GM12872 (cell line): Measurements from ENCODE around the gene GRIN3A.
A peak's percentile ranks its signal among the peaks of the same experiment; 100 is the strongest.

ENCODE experiments used
- TF ChIP-seq, protein P1 (sequence below): IDR thresholded peaks from 3 replicates; pipeline ENCODE4 v1.5.1; 2011; ENCODE audit warnings: low read depth, mild to moderate bottlenecking, low read length, moderate library complexity; ENCODE audit not compliant: insufficient read depth

GRIN3A gene

DNA sequence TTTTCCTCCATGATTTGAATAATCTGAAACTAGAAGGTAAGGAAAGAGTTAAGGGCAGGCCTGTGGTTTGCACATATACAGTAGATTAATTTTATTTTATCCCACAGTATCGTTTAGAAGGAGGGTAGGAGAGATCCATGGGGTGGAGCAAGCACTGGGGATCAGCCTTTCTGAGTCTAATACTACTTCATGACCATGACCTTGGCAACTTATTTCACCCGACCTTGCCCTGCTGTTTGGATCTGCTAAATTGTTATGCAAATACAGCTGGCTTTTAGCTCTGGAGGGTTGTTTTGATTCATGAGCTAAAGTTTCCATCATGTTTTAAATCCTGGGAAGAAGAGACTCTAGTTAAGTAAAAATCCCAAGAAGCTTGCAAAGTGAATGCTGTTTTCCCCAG, 864 bp upstream of the GRIN3A start:
- TF ChIP-seq, protein P1, sequence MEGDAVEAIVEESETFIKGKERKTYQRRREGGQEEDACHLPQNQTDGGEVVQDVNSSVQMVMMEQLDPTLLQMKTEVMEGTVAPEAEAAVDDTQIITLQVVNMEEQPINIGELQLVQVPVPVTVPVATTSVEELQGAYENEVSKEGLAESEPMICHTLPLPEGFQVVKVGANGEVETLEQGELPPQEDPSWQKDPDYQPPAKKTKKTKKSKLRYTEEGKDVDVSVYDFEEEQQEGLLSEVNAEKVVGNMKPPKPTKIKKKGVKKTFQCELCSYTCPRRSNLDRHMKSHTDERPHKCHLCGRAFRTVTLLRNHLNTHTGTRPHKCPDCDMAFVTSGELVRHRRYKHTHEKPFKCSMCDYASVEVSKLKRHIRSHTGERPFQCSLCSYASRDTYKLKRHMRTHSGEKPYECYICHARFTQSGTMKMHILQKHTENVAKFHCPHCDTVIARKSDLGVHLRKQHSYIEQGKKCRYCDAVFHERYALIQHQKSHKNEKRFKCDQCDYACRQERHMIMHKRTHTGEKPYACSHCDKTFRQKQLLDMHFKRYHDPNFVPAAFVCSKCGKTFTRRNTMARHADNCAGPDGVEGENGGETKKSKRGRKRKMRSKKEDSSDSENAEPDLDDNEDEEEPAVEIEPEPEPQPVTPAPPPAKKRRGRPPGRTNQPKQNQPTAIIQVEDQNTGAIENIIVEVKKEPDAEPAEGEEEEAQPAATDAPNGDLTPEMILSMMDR: no peak

DNA sequence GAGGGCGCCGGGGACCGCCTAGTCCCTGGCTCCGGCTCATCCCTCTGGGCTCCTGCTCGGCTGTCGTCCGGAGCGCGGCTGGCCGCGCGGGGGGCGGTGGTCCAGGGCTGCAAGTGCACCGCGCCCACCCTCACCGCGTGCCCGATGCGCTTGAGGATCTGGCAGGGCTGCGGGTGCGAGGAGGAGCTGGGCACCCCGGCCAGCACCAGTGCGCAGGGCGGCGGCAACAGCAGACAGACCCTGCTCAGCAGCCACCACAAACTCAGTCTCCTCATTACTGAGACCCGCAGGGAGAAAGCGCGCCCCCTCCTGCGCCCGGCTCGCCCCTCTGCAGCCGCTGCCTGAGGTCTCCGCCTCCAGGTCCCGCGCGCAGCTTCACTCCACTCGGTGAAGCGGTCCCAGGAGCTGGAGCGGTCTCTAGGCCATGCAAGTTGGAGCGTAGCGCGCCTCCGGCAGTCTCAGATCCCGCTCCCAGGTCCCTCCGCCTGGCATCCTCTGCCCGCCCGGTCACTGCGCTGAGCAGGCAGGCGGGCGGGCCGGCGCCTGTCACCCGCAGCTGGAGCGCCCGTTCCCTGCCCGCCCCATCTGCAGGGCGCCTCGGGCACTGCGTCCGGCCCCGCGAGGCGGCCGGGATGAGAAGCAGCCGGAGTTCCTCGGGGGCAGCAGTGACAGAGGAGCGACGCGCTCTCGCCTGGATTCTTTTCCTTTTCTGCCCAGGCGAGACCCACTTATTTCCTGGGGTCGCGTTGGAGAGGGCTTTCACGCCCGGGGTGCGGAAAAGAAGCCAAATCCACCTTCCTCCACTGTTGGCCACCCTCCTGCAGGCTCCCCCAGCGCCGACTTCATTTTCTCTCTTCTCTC, 512 bp downstream of the GRIN3A start:
- TF ChIP-seq, protein P1: no peak

DNA sequence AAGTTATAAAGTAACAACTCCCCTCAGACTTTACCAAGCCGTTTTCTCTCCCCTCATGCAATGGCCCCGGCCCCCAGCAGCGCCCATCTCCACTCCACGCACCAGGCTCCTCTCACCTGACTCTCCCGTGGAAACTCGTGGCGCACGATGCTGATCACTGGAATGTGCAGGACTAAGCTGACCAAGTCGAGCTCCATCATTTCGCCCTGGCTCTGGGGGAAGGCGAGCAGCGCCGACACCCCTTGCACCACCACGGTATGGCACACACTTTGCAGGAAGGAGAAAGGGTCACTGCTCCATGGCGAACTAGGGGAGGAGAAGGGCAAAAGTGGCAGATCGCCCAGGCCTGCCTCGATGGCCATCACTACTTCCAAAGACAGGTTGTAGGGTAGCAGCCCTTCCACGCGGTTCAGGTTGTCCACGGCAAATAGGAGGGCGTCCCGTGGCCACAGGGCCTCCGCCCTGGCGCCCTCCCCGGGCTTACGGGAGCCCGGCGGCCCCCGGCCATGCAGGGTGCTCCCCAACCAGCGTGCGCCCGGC, 1.2 kb downstream of the GRIN3A start:
- TF ChIP-seq, protein P1: no peak

DNA sequence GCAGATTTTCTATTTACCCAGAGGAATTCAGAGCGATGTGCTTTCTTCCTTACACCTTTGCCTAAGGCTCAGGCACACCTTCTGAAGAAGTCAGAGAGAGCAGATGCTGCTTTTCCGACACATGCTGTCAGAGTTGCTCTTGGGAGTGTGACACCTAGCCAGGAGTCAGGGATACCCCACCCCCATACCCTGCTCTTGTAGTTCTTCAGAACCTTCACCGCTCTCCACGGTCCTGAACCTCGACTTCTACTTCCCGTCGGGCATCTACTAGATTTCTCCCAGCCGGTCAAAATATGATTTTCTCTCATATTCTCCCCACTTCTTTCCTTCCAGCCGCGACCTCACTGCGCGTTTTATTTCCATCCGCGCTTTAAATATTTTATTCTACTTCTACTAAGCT, 1.7 kb downstream of the GRIN3A start:
- TF ChIP-seq, protein P1: no peak

DNA sequence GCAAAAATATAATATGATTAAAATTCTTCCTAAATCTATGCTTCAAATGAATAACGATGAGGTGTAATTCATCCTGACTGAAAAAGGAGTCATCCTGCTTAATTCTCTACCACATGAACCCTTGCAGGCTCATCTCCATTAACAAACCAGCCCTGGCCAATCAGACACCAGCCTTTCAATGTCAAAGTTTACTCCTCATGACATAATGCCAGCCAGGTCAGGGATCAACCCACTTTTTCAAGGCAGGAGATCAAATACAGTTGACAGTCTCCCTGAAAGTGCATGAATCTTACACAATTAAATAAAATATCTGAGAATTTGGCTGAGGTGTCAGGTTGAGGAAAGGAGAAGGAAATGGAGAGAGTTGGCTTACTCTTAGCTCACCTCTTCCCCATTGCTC, 7.0 kb downstream of the GRIN3A start:
- TF ChIP-seq, protein P1: no peak

DNA sequence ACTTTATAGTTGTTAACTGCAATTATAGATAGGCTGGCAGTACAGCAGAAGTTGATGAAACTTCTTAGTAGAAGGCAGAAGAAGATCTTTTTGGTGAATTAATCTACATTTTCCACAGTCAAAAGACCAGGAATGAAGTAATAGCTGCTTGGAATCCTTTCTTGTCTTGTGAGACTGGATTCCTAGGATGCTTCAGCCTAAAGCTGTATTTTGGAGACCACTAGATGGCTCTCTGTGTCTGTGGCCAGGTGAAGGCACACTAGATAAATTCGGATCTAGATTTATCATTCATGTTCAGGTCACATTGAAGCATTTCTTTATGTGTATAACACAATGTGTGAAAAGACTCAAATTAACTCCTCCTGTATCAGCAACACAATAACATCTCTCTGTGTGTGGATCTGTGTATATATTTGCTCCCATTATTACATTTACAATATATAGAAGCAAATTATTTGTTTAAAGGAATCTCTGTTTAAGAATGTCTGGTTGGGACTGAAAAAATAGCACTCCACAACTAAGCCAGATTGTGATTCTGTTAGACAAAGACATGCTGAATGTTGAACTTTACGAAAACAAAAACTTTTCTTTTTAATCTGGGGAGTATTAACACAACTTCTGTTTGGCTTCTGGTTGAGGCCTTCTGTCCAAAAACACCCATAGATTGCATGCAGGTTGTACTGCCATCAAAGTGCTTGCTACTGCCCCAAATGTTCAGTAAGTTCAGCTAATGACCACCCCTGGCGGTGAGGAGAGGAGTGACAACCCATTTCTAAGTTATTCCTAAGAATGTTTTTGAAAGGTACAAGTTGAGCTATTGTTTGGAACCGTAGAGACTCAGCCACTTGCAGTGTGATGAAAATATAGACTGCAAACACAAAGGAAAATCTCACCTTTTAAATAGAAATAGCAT, 10.6 kb downstream of the GRIN3A start:
- TF ChIP-seq, protein P1: peak; percentile 80

DNA sequence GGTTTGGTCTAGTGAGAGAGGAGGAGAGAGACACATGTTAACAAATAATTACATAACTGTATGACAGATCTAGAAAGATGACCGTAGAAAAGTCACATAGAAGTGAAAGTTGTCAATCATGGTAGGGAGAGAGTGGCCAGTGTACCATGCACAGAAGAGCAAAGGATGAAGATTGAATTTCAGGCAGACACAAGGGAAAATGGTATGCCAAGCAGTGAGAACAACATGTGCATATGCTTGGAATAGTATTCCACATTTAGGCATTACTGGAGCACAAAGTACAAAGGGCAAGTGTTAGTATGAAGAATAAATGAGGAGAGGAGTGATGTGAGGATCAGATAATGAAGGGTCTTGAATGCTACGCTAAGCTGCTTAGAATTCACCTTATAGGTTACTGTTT, 20.3 kb downstream of the GRIN3A start:
- TF ChIP-seq, protein P1: no peak
